ENCODE results near the gene NDRG3. TPM values are rescaled to one million over a fixed set of nuclear protein-coding genes. Genes with fewer than 3 reads are reported as not detected.
A peak's percentile ranks its signal among the peaks of the same experiment; 100 is the strongest.

The NDRG3 gene
- total and polyA plus RNA-seq, 10 of the 15 experiments (the other 5 are each of a cell fraction or from before 2014, with no cell fraction given): 11.2 to 29.7 (median 14.9) TPM

DNA sequence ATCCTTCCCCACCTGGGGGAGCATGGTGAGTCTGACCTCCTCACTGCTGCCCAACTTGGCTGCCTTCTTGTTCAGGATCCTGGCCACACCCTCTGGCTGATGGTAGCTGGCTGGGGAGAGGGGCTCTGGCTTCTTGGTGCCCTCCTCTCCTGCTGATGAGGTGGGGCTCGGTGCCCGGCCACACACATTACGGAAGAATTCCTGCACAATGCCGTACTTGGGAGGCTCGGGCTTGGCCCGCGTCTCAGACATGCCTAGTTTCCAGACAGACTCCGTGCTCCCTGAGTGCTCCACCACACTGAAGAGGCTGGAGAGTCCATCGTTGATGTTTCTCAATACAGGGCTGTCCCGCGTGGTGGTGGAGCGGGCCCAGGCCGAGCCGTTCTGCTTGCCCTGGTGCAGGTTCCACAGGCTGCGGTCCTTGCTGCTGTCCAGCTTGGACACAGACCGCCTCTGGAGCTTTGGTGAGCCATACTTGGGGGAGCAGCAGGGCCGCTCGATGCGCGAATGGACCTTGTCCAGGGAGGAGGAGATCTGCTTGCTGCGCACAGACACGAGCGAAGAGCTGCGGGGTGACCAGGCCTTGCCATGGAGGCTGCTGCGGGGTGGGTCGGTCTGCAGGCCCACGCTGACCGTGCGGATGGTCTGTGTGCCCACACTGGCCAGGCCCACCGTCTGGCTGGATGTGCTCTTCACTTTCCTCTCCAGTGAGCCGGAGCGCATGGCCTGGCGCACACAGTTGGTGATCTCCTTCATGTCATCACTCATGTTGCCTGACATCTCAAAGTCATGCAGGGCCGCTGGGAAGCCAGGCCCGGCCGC is 47.6 kb upstream of the NDRG3 start (continued):
- TF ChIP-seq, protein P1, sequence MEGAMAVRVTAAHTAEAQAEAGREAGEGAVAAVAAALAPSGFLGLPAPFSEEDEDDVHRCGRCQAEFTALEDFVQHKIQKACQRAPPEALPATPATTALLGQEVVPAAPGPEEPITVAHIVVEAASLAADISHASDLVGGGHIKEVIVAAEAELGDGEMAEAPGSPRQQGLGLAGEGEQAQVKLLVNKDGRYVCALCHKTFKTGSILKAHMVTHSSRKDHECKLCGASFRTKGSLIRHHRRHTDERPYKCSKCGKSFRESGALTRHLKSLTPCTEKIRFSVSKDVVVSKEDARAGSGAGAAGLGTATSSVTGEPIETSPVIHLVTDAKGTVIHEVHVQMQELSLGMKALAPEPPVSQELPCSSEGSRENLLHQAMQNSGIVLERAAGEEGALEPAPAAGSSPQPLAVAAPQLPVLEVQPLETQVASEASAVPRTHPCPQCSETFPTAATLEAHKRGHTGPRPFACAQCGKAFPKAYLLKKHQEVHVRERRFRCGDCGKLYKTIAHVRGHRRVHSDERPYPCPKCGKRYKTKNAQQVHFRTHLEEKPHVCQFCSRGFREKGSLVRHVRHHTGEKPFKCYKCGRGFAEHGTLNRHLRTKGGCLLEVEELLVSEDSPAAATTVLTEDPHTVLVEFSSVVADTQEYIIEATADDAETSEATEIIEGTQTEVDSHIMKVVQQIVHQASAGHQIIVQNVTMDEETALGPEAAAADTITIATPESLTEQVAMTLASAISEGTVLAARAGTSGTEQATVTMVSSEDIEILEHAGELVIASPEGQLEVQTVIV (IDR thresholded peaks at IDR 0.05; ENCODE audit: borderline replicate concordance, partially characterized antibody): no peak
- no peak for TF ChIP-seq NBN (IDR thresholded peaks at IDR 0.05)
- TF ChIP-seq ZZZ3 (IDR thresholded peaks at IDR 0.05; ENCODE audit: control insufficient read depth, insufficient read length, low read depth): no peak
- TF ChIP-seq POLR2A (IDR thresholded peaks at IDR 0.05; ENCODE audit: low read depth, low read length): no peak

DNA sequence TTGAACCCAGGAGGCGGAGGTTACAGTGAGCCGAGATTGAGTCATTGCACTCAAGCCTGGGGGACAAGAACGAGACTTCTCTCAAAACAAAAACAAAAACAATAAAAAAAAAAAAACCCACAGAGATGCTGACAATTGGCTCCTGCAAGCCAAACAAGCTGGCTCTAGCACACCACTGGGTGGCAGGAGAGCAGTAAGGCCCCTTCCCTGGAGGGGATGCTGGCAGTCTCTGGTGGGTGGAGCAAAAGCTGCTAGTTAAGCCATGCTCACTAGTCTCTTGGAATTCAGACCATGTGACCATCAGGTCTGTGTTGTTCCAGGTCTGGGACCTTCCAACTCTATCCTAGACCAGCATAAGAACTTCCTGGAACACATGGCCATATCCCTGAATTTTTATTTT is 46.5 kb upstream of the NDRG3 start:
- CTCF ChIA-PET: interaction anchor here (1.0 to 2.0 kb wide), 5 partner anchors 16 to 179 kb away, joined by 3 to 9 read pairs (median 3); no protein-coding TSS in a partner anchor
- FAIRE-seq (no peak), ATAC-seq (peak; percentile 87)
- TF ChIP-seq BRCA1 (IDR thresholded peaks at IDR 0.05; ENCODE audit: low read depth, low read length) (no peak), CEBPB (IDR thresholded peaks at IDR 0.05; ENCODE audit: borderline replicate concordance in 1 of 2, low read depth in 2 of 2, low read length in 2 of 2) (no peak), RAD21 (IDR thresholded peaks at IDR 0.05; ENCODE audit: insufficient read depth, low read depth, low read length) (peak; percentile 57), ZNF217 (IDR thresholded peaks at IDR 0.05) (no peak), SMC3 (IDR thresholded peaks at IDR 0.05; ENCODE audit: borderline replicate concordance, low read length) (peak; percentile 56; the same call in 1 of the 2 replicates), ZNF24 (IDR thresholded peaks at IDR 0.05) (no peak), POLR2A (IDR thresholded peaks at IDR 0.05; ENCODE audit: low read depth, low read length) (no peak)
- TF ChIP-seq, protein P2, sequence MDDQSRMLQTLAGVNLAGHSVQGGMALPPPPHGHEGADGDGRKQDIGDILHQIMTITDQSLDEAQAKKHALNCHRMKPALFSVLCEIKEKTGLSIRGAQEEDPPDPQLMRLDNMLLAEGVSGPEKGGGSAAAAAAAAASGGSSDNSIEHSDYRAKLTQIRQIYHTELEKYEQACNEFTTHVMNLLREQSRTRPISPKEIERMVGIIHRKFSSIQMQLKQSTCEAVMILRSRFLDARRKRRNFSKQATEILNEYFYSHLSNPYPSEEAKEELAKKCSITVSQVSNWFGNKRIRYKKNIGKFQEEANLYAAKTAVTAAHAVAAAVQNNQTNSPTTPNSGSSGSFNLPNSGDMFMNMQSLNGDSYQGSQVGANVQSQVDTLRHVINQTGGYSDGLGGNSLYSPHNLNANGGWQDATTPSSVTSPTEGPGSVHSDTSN (IDR thresholded peaks at IDR 0.05; ENCODE audit: insufficient replicate concordance, low read depth, low read length): no peak
- TF ChIP-seq, protein P3, sequence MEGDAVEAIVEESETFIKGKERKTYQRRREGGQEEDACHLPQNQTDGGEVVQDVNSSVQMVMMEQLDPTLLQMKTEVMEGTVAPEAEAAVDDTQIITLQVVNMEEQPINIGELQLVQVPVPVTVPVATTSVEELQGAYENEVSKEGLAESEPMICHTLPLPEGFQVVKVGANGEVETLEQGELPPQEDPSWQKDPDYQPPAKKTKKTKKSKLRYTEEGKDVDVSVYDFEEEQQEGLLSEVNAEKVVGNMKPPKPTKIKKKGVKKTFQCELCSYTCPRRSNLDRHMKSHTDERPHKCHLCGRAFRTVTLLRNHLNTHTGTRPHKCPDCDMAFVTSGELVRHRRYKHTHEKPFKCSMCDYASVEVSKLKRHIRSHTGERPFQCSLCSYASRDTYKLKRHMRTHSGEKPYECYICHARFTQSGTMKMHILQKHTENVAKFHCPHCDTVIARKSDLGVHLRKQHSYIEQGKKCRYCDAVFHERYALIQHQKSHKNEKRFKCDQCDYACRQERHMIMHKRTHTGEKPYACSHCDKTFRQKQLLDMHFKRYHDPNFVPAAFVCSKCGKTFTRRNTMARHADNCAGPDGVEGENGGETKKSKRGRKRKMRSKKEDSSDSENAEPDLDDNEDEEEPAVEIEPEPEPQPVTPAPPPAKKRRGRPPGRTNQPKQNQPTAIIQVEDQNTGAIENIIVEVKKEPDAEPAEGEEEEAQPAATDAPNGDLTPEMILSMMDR (IDR thresholded peaks at IDR 0.05 in 2 of 3, conservative IDR thresholded peaks at IDR 0.05 in 1 of 3; ENCODE audit: control insufficient read depth in 2 of 3, extremely low read depth in 1 of 3, insufficient read depth in 1 of 3, low read depth in 3 of 3, low read length in 3 of 3): peak; percentile 36 to 49 (median 47); a peak in 5 of 6 replicates

More for the DNA sequence above, 46.5 kb upstream of the NDRG3 start:
- 54% methylated on average over 3 of the region's 3 CpGs for WGBS (ENCODE audit: insufficient coverage, insufficient replicate concordance, low lambda C conversion rate, missing lambda C conversion rate)
- Histone ChIP-seq H3K4me1 (ENCODE audit: control insufficient read depth, insufficient read depth, low read length) (peaks cover 7% of the 10 kb centered on the region; the same call in 1 of the 2 replicates), H3K27me3 (replicated peaks in 1 of 2; ENCODE audit: control insufficient read depth in 2 of 2, insufficient read depth in 2 of 2, low read length in 1 of 2) (no peaks in the 10 kb centered on the region), H3K27ac (ENCODE audit: control insufficient read depth, insufficient read depth) (no peak overlapping the region), H3K9ac (ENCODE audit: control insufficient read depth, insufficient read depth, low read length) (no peak overlapping the region), H4K20me1 (ENCODE audit: control insufficient read depth, insufficient read depth) (no peaks in the 10 kb centered on the region), H3K4me2 (ENCODE audit: control insufficient read depth, insufficient read depth) (no peak overlapping the region), H3K9me3 (replicated peaks; ENCODE audit: control insufficient read depth, insufficient read depth, low read length) (no peaks in the 10 kb centered on the region), H2AFZ (ENCODE audit: control insufficient read depth, low read depth, low read length) (no peak overlapping the region), H3K36me3 (ENCODE audit: control insufficient read depth in 2 of 2, insufficient read depth in 2 of 2, low read length in 1 of 2) (peaks cover 0 to 14% of the 10 kb centered on the region in 2 experiments; a peak in 3 of 4 replicates), H3K79me2 (ENCODE audit: control insufficient read depth, insufficient read depth, low read length) (no peaks in the 10 kb centered on the region), H3K4me3 (no peak overlapping the region)
- no TSS peak for BruUV-seq (replicated peaks)
- DNase-seq (ENCODE audit: low read depth, low spot score): no peak
- ChIA-PET SMC1A (ENCODE audit: uncharacterized antibody, unreplicated experiment) (interaction anchor here (0.6 to 2.2 kb wide), 5 partner anchors 17 to 91 kb away, joined by 3 to 7 read pairs (median 3); partner anchors contain the start of gene DSN1), POLR2A (interaction anchor here (0.6 to 0.7 kb wide), 2 partner anchors 37 to 92 kb away, joined by 4 to 5 read pairs; no protein-coding TSS in a partner anchor), RAD21 (ENCODE audit: unreplicated experiment) (interaction anchor here (0.9 to 2.1 kb wide), 5 partner anchors 16 to 94 kb away, joined by 3 to 6 read pairs (median 4); a partner anchor contains a TSS)
- intact Hi-C loops (cut with micrococcal nuclease; ENCODE audit: unreplicated experiment): loop anchor here (1.0 kb wide), 1 partner anchor 72 kb away; no protein-coding TSS in a partner anchor
- in situ Hi-C loops (cut with MboI): no loop called here
